ENCODE results near the gene DNASE2B.

The DNASE2B gene

GRCh38 chr1:84450910-84451309 is 52.6 kb downstream of the DNASE2B start:
- no peak for ATAC-seq
- Mint-ChIP-seq H3K36me3 (peaks cover 4% of the 10 kb centered on the region), H3K4me1 (no peaks in the 10 kb centered on the region), H3K27ac (no peak overlapping the region), H3K4me3 (no peak overlapping the region), H3K27me3 (no peaks in the 10 kb centered on the region), H3K9me3 (no peaks in the 10 kb centered on the region)

- no peak for ATAC-seq
- no peaks in the 10 kb centered on the region for H3K36me3 Mint-ChIP-seq
- H3K27me3 Mint-ChIP-seq: no peaks in the 10 kb centered on the region
- H3K4me3 Mint-ChIP-seq: no peak overlapping the region
- no peaks in the 10 kb centered on the region for H3K9me3 Mint-ChIP-seq
- no peaks in the 10 kb centered on the region for H3K4me1 Mint-ChIP-seq
- H3K27ac Mint-ChIP-seq: no peak overlapping the region
These were observed 54.2 kb downstream of the DNASE2B start for GRCh38 chr1:84452436-84452835.

- no peak for ATAC-seq
- Mint-ChIP-seq H3K27ac (no peak overlapping the region), H3K4me1 (no peaks in the 10 kb centered on the region), H3K4me3 (no peak overlapping the region), H3K36me3 (no peaks in the 10 kb centered on the region), H3K9me3 (no peaks in the 10 kb centered on the region), H3K27me3 (peaks cover 55% of the 10 kb centered on the region)
These were observed 63.8 kb downstream of the DNASE2B start for GRCh38 chr1:84462118-84462517.

All from stimulated activated memory B cell treated with anti-CD40 and anti-IgM and Interleukin-4, amounts not matched to agents 10 μg/mL and 1 μg/mL and 100 μg/mL, for 72 hours (primary cell).